H1 (cell line): ENCODE data around the gene SLC44A5. TPM values are rescaled to one million over a fixed set of nuclear protein-coding genes. Genes with fewer than 3 reads are reported as not detected.

Experiments
- CTCF ChIA-PET: fragments of 300-600 bp; sonication (Branson Sonifier 250); formaldehyde crosslinking; loops from one replicate; lab custom pipeline; 2021; ENCODE audit not compliant: partially characterized antibody; lab: Charles Lee
- POLR2A ChIA-PET: fragments of 300-600 bp; sonication (Branson Sonifier 250); formaldehyde crosslinking; loops from one replicate; lab custom pipeline; 2021; ENCODE audit warnings: inconsistent platforms; ENCODE audit not compliant: partially characterized antibody; lab: Charles Lee
- DNase-seq, 2 experiments: peaks; one replicate each; pipeline versions ENCODE4 v3.0.0 to v3.0.0-alpha.2; 2010 to 2022; ENCODE audit warnings: low spot score in 2 of 2, low read depth in 1 of 2, mixed read lengths in 1 of 2
- FAIRE-seq: peaks from 2 replicates; lab custom pipeline; 2011; peaks lifted over from hg19 to GRCh38; lab: Jason Lieb, UNC
- H2AFZ ChIP-seq: 2 replicates; pipeline ENCODE4 v1.8.1; 2012; ENCODE audit warnings: low read length, inconsistent platforms
- H2AK5ac ChIP-seq: 2 replicates; pipeline ENCODE4 v1.6.1; 2013; ENCODE audit warnings: low read depth, low read length
- H2BK120ac ChIP-seq: replicated peaks from 2 replicates; pipeline ENCODE3; 2013; ENCODE audit warnings: low read depth, low read length, inconsistent platforms
- H2BK12ac ChIP-seq: 2 replicates; pipeline ENCODE4 v1.6.1; 2013; ENCODE audit warnings: low read depth, low read length
- H2BK15ac ChIP-seq: 2 replicates; pipeline ENCODE4 v1.6.1; 2013; ENCODE audit warnings: low read length
- H2BK20ac ChIP-seq: 2 replicates; pipeline ENCODE4 v1.6.1; 2013; ENCODE audit warnings: low read length
- H2BK5ac ChIP-seq: 2 replicates; pipeline ENCODE4 v1.6.1; 2013; ENCODE audit warnings: low read depth, low read length
- H3K14ac ChIP-seq: 2 replicates; pipeline ENCODE4 v1.6.1; 2013; ENCODE audit warnings: inconsistent platforms; ENCODE audit not compliant: insufficient read length
- H3K18ac ChIP-seq: 2 replicates; pipeline ENCODE4 v1.6.1; 2013; ENCODE audit warnings: low read length; ENCODE audit errors: extremely low read depth
- H3K23ac ChIP-seq: 2 replicates; pipeline ENCODE4 v1.6.1; 2013; ENCODE audit warnings: inconsistent platforms; ENCODE audit not compliant: insufficient read length
- H3K23me2 ChIP-seq: 2 replicates; pipeline ENCODE4 v1.6.1; 2013; ENCODE audit warnings: low read depth, low read length
- H3K27ac ChIP-seq: 2 replicates; pipeline ENCODE4 v1.6.1; 2011; ENCODE audit warnings: low read depth, low read length, inconsistent platforms
- H3K27me3 ChIP-seq, 4 experiments: replicated peaks in 1 of 4; 1 replicate in 1 of 4; 2 replicates in 3 of 4; pipeline versions ENCODE4 v1.6.1 to v1.8.1; 2011 to 2013; ENCODE audit warnings: low read length in 3 of 4, mild to moderate bottlenecking in 3 of 4, inconsistent platforms in 2 of 4, mixed read lengths in 2 of 4, moderate library complexity in 1 of 4; ENCODE audit not compliant: control insufficient read depth in 3 of 4, insufficient read depth in 3 of 4; ENCODE audit errors: extremely low read depth in 1 of 4
- H3K36me3 ChIP-seq, 4 experiments: 2 replicates each; pipeline versions ENCODE4 v1.6.1 to v1.8.1; 2011 to 2013; ENCODE audit warnings: mild to moderate bottlenecking in 4 of 4, low read length in 3 of 4, moderate library complexity in 2 of 4, control low read depth in 1 of 4, inconsistent platforms in 1 of 4; ENCODE audit not compliant: insufficient read depth in 4 of 4, control insufficient read depth in 2 of 4
- H3K4ac ChIP-seq: replicated peaks from 2 replicates; pipeline ENCODE3; 2013; ENCODE audit warnings: low read length, low read depth, mixed read lengths, inconsistent platforms; ENCODE audit not compliant: insufficient read length
- H3K4me1 ChIP-seq, 4 experiments: replicated peaks in 1 of 4; 1 replicate in 1 of 4; 2 replicates in 3 of 4; pipeline versions ENCODE4 v1.6.1 to v1.8.1; 2011 to 2013; ENCODE audit warnings: low read length in 3 of 4, inconsistent platforms in 2 of 4, mixed read lengths in 1 of 4; ENCODE audit not compliant: insufficient read depth in 4 of 4, control insufficient read depth in 3 of 4
- H3K4me2 ChIP-seq, 2 experiments: 2 replicates each; pipeline versions ENCODE4 v1.6.1 to v1.8.1; 2011 to 2013; ENCODE audit warnings: low read depth in 2 of 2, low read length in 2 of 2, control low read depth in 1 of 2, inconsistent platforms in 1 of 2, mild to moderate bottlenecking in 1 of 2; ENCODE audit not compliant: insufficient read depth in 1 of 2
- H3K4me3 ChIP-seq, 4 experiments: fragments of 200-600, 300-600 bp in 1 of 4; sonication (generic), shearing (Covaris generic), sonication (Bioruptor Twin) in 1 of 4; 2 replicates each; pipeline versions ENCODE4 v1.5.1 to v1.8.1; 2011 to 2016; ENCODE audit warnings: low read length in 4 of 4, low read depth in 3 of 4, control low read depth in 2 of 4, inconsistent platforms in 2 of 4, mild to moderate bottlenecking in 2 of 4, mixed read lengths in 1 of 4, moderate library complexity in 1 of 4; ENCODE audit not compliant: insufficient read depth in 2 of 4; ENCODE audit errors: extremely low read depth in 1 of 4
- H3K56ac ChIP-seq: replicated peaks from 2 replicates; pipeline ENCODE3; 2013; ENCODE audit warnings: low read depth, mild to moderate bottlenecking, mixed read lengths, low read length, inconsistent platforms; ENCODE audit not compliant: insufficient read length
- H3K79me1 ChIP-seq: 2 replicates; pipeline ENCODE4 v1.6.1; 2013; ENCODE audit warnings: low read depth, low read length, control low read depth
- H3K79me2 ChIP-seq, 2 experiments: 2 replicates each; pipeline versions ENCODE4 v1.6.1 to v1.8.1; 2012 to 2013; ENCODE audit warnings: low read length in 2 of 2, mild to moderate bottlenecking in 2 of 2, inconsistent platforms in 1 of 2; ENCODE audit not compliant: insufficient read depth in 2 of 2, control insufficient read depth in 1 of 2
- H3K9ac ChIP-seq, 4 experiments: replicated peaks in 1 of 4; 1 replicate in 1 of 4; 2 replicates in 3 of 4; pipeline versions ENCODE4 v1.6.1 to v1.8.1; 2011 to 2013; ENCODE audit warnings: low read depth in 3 of 4, low read length in 3 of 4, control low read depth in 2 of 4, mild to moderate bottlenecking in 2 of 4, moderate library complexity in 2 of 4, inconsistent platforms in 1 of 4; ENCODE audit errors: extremely low read depth in 1 of 4
- H3K9me3 ChIP-seq, 2 experiments: 2 replicates each; pipeline versions ENCODE4 v1.6.1 to v1.8.1; 2012 to 2013; ENCODE audit warnings: mild to moderate bottlenecking in 2 of 2, moderate library complexity in 2 of 2, control low read depth in 1 of 2, inconsistent platforms in 1 of 2, low read depth in 1 of 2, low read length in 1 of 2, mixed read lengths in 1 of 2; ENCODE audit not compliant: insufficient read depth in 2 of 2
- H4K20me1 ChIP-seq, 2 experiments: replicated peaks in 1 of 2; 2 replicates each; pipeline versions ENCODE3 to v1.8.1; 2011 to 2013; ENCODE audit warnings: inconsistent platforms in 2 of 2, low read length in 2 of 2, mild to moderate bottlenecking in 1 of 2; ENCODE audit not compliant: insufficient read depth in 2 of 2, control insufficient read depth in 1 of 2
- H4K5ac ChIP-seq: 2 replicates; pipeline ENCODE4 v1.6.1; 2013; ENCODE audit warnings: low read length, low read depth, mixed read lengths, inconsistent platforms; ENCODE audit not compliant: insufficient read length
- H4K8ac ChIP-seq: 2 replicates; pipeline ENCODE4 v1.8.0; 2013; ENCODE audit warnings: mild to moderate bottlenecking, moderate library complexity, low read length, inconsistent platforms; ENCODE audit not compliant: insufficient read depth; ENCODE audit errors: extremely low read depth
- H4K91ac ChIP-seq: replicated peaks from 2 replicates; pipeline ENCODE3; 2013; ENCODE audit warnings: low read length, mixed read lengths, inconsistent platforms; ENCODE audit not compliant: insufficient read length
- CTBP2 ChIP-seq: IDR thresholded peaks from 2 replicates; pipeline ENCODE4 v1.7.0; 2011; ENCODE audit warnings: borderline replicate concordance, mild to moderate bottlenecking, moderate library complexity, mixed read lengths, low read length; ENCODE audit not compliant: insufficient read depth, insufficient read length
- JUND ChIP-seq: IDR thresholded peaks from 2 replicates; pipeline ENCODE4 v1.6.1; 2011; ENCODE audit warnings: mild to moderate bottlenecking, improper control_type of control experiment, low read length
- KDM5A ChIP-seq: fragments of 200-600 bp; IDR thresholded peaks from 2 replicates; pipeline ENCODE4 v1.7.1; 2012; ENCODE audit warnings: mild to moderate bottlenecking, low read length, inconsistent platforms, mixed read lengths
- SP2 ChIP-seq: IDR thresholded peaks from 2 replicates; pipeline ENCODE4 v1.6.1; 2012; ENCODE audit warnings: mild to moderate bottlenecking, low read length, inconsistent platforms
- SRF ChIP-seq: IDR thresholded peaks from 2 replicates; pipeline ENCODE4 v1.6.1; 2011; ENCODE audit warnings: mild to moderate bottlenecking, low read depth, low read length, moderate library complexity
- WGBS, 2 experiments: shearing (Covaris generic) in 1 of 2; methylation state at CpG; one replicate each; pipeline versions ENCODE4 v1.1.6 to v1.1.7; 2013 to 2015; ENCODE audit warnings: low lambda C conversion rate in 2 of 2, mixed read lengths in 2 of 2, inconsistent platforms in 1 of 2, low coverage in 1 of 2, missing lambda C conversion rate in 1 of 2; ENCODE audit not compliant: insufficient replicate concordance in 2 of 2, insufficient coverage in 1 of 2, insufficient read length in 1 of 2; ENCODE audit errors: extremely low coverage in 1 of 2, missing lambda C conversion rate in 1 of 2; 5-methylcytosine and 5-hydroxymethylcytosine counted together
- polyA plus RNA-seq, 7 experiments: library from polyadenylated mRNA; depleted of rRNA in 3 of 7; stranded (reverse) in 5 of 7; unstranded in 2 of 7; fragments of >200 nt in 5 of 7; fragments of 200-250 nt in 2 of 7; gene quantifications; 1 replicate in 5 of 7; 2 replicates in 1 of 7; 4 replicates in 1 of 7; pipeline versions ENCODE4 v1.2.1 to v1.2.3, GENCODE V29; 2011 to 2013; ENCODE audit warnings: missing spikeins in 2 of 7, mixed read lengths in 2 of 7
- total RNA-seq: library from RNA; stranded (reverse); fragmentation: NEBNext Ultra II Directional; extraction: Animal tissue kit (Norgen Biotek cat#: 25700); gene quantifications from 2 replicates; pipeline ENCODE4 v1.2.1, GENCODE V29; 2021

The SLC44A5 gene
- total and polyA plus RNA-seq, 2 of the 8 experiments (the other 6 are each of a cell fraction or from before 2014, with no cell fraction given) = 1.8 to 3.3 TPM

DNA sequence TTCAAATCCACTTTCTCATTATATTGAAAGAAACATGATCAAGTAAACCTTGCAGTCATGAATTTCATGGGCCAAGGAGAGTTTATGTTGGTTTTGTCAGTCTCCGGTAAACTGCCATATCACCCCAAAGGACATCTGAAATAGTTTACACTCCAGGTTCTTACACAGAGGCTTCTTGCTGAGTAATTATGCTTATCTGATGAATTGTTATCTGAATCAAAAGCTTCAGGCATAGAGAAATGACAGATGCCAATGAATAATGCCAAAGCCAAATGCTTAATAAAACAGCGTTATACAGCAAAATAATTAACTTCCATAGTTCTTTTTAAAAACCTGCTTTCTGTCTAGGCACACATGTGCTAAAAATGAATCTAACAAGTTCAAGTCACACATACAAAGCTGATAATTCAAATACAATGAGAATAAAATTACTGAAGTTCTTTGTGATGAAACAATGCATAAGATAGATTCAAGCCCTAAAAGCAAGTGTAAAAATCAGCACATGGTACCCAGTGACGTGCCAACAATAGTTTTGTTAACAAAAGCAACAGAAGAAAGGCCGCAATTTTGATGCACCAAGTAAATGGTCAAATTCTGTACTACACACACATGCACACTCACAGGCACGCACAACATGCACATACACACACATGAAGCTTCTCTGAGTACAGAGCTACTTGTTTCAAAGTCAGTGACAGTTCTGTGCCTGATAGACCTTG, 109.2 kb downstream of the SLC44A5 start:
- no peaks in the 10 kb centered on the region for H3K4me1 ChIP-seq
- no peak overlapping the region for H3K4me2 ChIP-seq
- H3K9me3 ChIP-seq = no peaks in the 10 kb centered on the region; a peak in 1 of 4 replicates
- H3K23ac ChIP-seq = no peak overlapping the region
- no peaks in the 10 kb centered on the region for H3K27me3 ChIP-seq
- H2BK120ac ChIP-seq = no peak overlapping the region
- H2BK12ac ChIP-seq = no peak overlapping the region
- H2BK5ac ChIP-seq = no peak overlapping the region
- no peak overlapping the region for H2BK20ac ChIP-seq
- no peak overlapping the region for H2AK5ac ChIP-seq
- no peaks in the 10 kb centered on the region for H4K20me1 ChIP-seq
- whole genome bisulfite sequencing, 2 experiments = 94% methylated on average over 5 of the region's 5 CpGs; no CpG with 5 or more reads in 1 of the 2 experiments
- H3K79me2 ChIP-seq = no peaks in the 10 kb centered on the region
- no peak overlapping the region for H4K5ac ChIP-seq
- no peak overlapping the region for H4K91ac ChIP-seq
- no peak overlapping the region for H3K14ac ChIP-seq
- no peak overlapping the region for H2BK15ac ChIP-seq
- no peaks in the 10 kb centered on the region for H3K36me3 ChIP-seq
- no peak overlapping the region for H3K27ac ChIP-seq
- no peak for TF ChIP-seq SRF
- no peak for TF ChIP-seq CTBP2
- TF ChIP-seq KDM5A = no peak
- TF ChIP-seq JUND = no peak
- no peak for TF ChIP-seq SP2
- no peak overlapping the region for H3K4ac ChIP-seq
- FAIRE-seq = no peak
- no peak overlapping the region for H3K9ac ChIP-seq
- H3K56ac ChIP-seq = no peak overlapping the region
- H3K18ac ChIP-seq = no peak overlapping the region
- no peaks in the 10 kb centered on the region for H3K79me1 ChIP-seq
- peak overlapping the region; percentile 10; the same call in 1 of the 2 replicates for H2AFZ ChIP-seq
- POLR2A ChIA-PET = no interaction called here
- no peak overlapping the region for H3K4me3 ChIP-seq
- DNase-seq = no peak
- H4K8ac ChIP-seq = no peak overlapping the region
- CTCF ChIA-PET = no interaction called here
- H3K23me2 ChIP-seq = no peaks in the 10 kb centered on the region
